ENCODE data around the gene PHLDB3.
"Not testable (repeated sequence)": the region's sequence is repeated elsewhere in the genome, so short reads cannot be mapped to it uniquely, and the experiment has no call there.

PHLDB3 gene

DNA sequence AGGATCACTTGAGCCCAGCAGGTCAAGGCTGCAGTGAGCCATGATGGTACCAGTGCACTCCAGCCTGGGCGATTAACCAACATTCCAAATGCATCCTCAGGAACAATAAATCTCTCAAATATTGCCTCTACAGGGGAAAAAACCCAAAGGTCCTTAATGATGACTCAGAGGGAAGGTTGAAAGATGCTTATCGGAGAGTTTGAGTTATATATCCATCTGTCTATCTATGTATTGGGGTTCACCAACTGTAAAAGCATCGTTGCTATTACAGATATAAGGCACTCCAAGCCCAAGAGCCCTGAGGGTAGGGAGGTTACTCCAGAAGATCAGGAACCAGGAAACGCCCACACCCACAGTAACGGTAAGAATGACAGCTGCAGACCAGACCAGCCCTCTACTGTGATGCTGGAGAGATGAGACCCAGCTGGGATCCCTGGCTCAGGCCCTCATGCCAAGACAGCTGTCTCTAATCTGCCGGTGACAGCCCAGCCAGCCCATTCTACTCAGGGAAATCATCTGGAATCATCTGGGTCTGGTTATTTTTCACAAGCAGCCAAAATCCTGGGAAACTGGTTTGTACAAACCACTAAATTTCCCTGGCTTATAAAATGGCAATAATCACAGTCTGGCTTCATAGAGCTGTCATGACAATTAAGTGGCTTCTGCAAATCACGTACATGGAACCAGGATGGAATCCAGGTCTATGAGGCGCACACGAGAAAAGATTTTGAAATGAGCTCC is 66.1 kb downstream of the PHLDB3 start:
- H3K36me3 ChIP-seq (ENCODE audit: control insufficient read depth, insufficient read depth, low read length) = no peaks in the 10 kb centered on the region
- no peaks in the 10 kb centered on the region for H3K4me1 ChIP-seq
- no peaks in the 10 kb centered on the region for H3K79me2 ChIP-seq
- H3K27ac ChIP-seq = no peak overlapping the region
- no peak overlapping the region for H2AFZ ChIP-seq
- TF ChIP-seq, protein P1, sequence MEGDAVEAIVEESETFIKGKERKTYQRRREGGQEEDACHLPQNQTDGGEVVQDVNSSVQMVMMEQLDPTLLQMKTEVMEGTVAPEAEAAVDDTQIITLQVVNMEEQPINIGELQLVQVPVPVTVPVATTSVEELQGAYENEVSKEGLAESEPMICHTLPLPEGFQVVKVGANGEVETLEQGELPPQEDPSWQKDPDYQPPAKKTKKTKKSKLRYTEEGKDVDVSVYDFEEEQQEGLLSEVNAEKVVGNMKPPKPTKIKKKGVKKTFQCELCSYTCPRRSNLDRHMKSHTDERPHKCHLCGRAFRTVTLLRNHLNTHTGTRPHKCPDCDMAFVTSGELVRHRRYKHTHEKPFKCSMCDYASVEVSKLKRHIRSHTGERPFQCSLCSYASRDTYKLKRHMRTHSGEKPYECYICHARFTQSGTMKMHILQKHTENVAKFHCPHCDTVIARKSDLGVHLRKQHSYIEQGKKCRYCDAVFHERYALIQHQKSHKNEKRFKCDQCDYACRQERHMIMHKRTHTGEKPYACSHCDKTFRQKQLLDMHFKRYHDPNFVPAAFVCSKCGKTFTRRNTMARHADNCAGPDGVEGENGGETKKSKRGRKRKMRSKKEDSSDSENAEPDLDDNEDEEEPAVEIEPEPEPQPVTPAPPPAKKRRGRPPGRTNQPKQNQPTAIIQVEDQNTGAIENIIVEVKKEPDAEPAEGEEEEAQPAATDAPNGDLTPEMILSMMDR (IDR thresholded peaks at IDR 0.05) = no peak
- no peak overlapping the region for H3K9ac ChIP-seq
- no peaks in the 10 kb centered on the region for H3K27me3 ChIP-seq (ENCODE audit: control insufficient read depth, insufficient read depth, low read length)
- H3K4me3 ChIP-seq (ENCODE audit: low read depth, low read length) = no peak overlapping the region
- H3K9me3 ChIP-seq (ENCODE audit: control insufficient read depth, low read length) = no peaks in the 10 kb centered on the region
- H3K4me2 ChIP-seq (ENCODE audit: low read length) = no peak overlapping the region

DNA sequence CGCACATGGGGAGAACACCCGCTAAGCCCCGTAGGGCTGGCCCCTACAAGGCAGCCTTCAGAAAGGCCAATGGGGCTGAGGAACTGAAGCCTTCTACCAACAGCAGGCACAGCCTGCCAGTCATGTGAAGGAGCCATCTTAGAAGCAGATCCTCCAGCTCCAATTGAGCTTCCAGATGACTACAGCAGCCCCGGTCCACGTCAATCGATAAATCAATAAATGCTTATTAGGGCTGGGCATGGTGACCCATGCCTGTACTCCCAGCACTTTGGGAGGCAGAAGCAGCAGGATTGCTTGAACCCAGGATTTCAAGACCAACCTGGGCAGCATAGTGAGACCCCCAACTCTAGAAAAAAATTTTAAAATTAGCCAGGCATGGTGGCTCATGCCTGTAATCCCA is 66.8 kb downstream of the PHLDB3 start:
- H3K9me3 ChIP-seq (ENCODE audit: control insufficient read depth, low read length) = no peaks in the 10 kb centered on the region
- no peaks in the 10 kb centered on the region for H3K27me3 ChIP-seq (ENCODE audit: control insufficient read depth, insufficient read depth, low read length)
- no peaks in the 10 kb centered on the region for H3K4me1 ChIP-seq
- TF ChIP-seq, protein P1 (IDR thresholded peaks at IDR 0.05) = no peak
- H3K27ac ChIP-seq = no peak overlapping the region
- H3K36me3 ChIP-seq (ENCODE audit: control insufficient read depth, insufficient read depth, low read length) = no peaks in the 10 kb centered on the region
- no peak overlapping the region for H3K4me2 ChIP-seq (ENCODE audit: low read length)
- no peaks in the 10 kb centered on the region for H3K79me2 ChIP-seq
- H3K9ac ChIP-seq = no peak overlapping the region
- H2AFZ ChIP-seq = no peak overlapping the region
- H3K4me3 ChIP-seq (ENCODE audit: low read depth, low read length) = no peak overlapping the region

DNA sequence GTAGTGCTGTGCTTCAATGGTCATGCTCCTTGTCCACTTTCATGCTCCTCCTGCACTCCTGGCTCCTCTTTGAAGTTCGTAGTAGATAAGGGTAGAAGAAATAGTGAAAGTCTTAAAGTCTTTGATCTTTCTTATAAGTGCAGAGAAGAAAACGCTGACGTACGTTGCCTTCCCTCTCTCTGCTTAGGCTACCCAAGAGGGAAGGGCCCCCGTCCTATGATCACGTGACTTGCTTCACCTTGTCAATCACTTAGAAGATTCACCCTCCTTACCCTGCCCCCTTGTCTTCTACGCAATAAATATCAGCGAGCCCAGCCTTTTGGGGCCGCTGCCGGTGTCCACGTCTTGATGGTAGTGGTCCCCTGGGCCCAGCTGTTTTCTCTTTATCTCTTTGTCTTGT is 67.3 kb downstream of the PHLDB3 start:
- not testable (repeated sequence) for H2AFZ ChIP-seq; H3K4me2 ChIP-seq (ENCODE audit: low read length); H3K9me3 ChIP-seq (ENCODE audit: control insufficient read depth, low read length); H3K4me1 ChIP-seq; H3K9ac ChIP-seq; H3K4me3 ChIP-seq (ENCODE audit: low read depth, low read length); H3K79me2 ChIP-seq; H3K36me3 ChIP-seq (ENCODE audit: control insufficient read depth, insufficient read depth, low read length); H3K27ac ChIP-seq; H3K27me3 ChIP-seq (ENCODE audit: control insufficient read depth, insufficient read depth, low read length)

DNA sequence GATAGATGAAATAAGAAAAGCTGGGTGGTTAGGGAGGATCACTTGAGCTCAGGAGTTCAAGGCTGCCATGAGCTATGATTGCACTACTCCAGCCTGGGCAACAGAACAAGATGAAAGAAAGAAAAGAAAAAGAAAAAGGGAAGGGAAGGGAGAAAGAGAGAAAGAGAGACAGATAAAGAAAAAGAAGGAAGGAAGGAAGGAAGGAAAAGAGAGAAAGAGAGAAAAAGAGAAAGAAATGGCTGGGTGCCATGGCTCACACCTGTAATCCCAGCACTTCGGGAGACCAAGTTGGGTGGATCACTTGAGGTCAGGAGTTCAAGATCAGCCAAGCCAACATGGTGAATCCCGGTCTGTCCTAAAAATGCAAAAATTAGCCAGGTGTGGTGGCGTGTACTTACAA is 68.8 kb downstream of the PHLDB3 start:
- no peak overlapping the region for H2AFZ ChIP-seq
- no peaks in the 10 kb centered on the region for H3K4me1 ChIP-seq
- TF ChIP-seq, protein P1 (IDR thresholded peaks at IDR 0.05) = no peak
- H3K27ac ChIP-seq = no peak overlapping the region
- H3K4me2 ChIP-seq (ENCODE audit: low read length) = no peak overlapping the region
- H3K79me2 ChIP-seq = no peaks in the 10 kb centered on the region
- no peaks in the 10 kb centered on the region for H3K9me3 ChIP-seq (ENCODE audit: control insufficient read depth, low read length)
- H3K27me3 ChIP-seq (ENCODE audit: control insufficient read depth, insufficient read depth, low read length) = no peaks in the 10 kb centered on the region
- H3K4me3 ChIP-seq (ENCODE audit: low read depth, low read length) = no peak overlapping the region
- no peak overlapping the region for H3K9ac ChIP-seq
- no peaks in the 10 kb centered on the region for H3K36me3 ChIP-seq (ENCODE audit: control insufficient read depth, insufficient read depth, low read length)

DNA sequence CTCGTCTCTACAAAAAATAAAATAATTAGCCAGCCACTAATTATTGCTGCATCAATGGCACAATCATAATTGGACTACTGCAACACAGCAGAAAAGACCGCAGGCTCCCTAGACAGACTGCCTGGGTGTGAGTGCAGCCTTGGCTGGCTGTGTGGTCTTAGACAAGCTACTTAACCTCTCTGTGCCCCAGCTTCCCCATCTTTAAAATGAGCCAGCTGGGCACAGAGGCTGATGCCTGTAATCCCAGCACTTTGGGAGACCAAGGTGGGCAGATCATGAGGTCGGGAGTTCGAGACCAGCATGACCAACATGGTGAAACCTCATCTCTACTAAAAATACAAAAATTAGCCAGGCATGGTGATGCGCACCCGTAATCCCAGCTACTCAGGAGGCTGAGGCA is 70.9 kb downstream of the PHLDB3 start:
- H3K9ac ChIP-seq = no peak overlapping the region
- H3K4me2 ChIP-seq (ENCODE audit: low read length) = no peak overlapping the region
- no peak overlapping the region for H2AFZ ChIP-seq
- H3K4me1 ChIP-seq = no peaks in the 10 kb centered on the region
- H3K27ac ChIP-seq = no peak overlapping the region
- TF ChIP-seq, protein P1 (IDR thresholded peaks at IDR 0.05) = no peak
- no peaks in the 10 kb centered on the region for H3K79me2 ChIP-seq
- no peaks in the 10 kb centered on the region for H3K27me3 ChIP-seq (ENCODE audit: control insufficient read depth, insufficient read depth, low read length)
- H3K4me3 ChIP-seq (ENCODE audit: low read depth, low read length) = no peak overlapping the region
- no peaks in the 10 kb centered on the region for H3K36me3 ChIP-seq (ENCODE audit: control insufficient read depth, insufficient read depth, low read length)
- no peaks in the 10 kb centered on the region for H3K9me3 ChIP-seq (ENCODE audit: control insufficient read depth, low read length)
